PC-3 (cell line): ENCODE results near the gene TMTC2. TPM values are rescaled to one million over a fixed set of nuclear protein-coding genes. Genes with fewer than 3 reads are reported as not detected.

Experiments
- ATAC-seq: fragments of 200-7000 bp; cut with Tn5 transposase; 2 replicates; pipeline ENCODE4 v1.9.1; 2020; ENCODE audit warnings: mild to moderate bottlenecking, moderate library complexity
- BruUV-seq: library from RNA; stranded (reverse); fragments of 400-500 nt; replicated peaks from 2 replicates; lab custom pipeline; 2021; lab: Mats Ljungman, UMichigan
- CTCF ChIA-PET: fragments of 300-600 bp; sonication (Branson Sonifier 250); formaldehyde crosslinking; loops from one replicate; lab custom pipeline; 2022; ENCODE audit warnings: antibody characterized with exemption; lab: Charles Lee
- POLR2A ChIA-PET: fragments of 300-600 bp; sonication (Branson Sonifier 250); formaldehyde crosslinking; loops from one replicate; lab custom pipeline; 2022; ENCODE audit warnings: antibody characterized with exemption; ENCODE audit not compliant: unreplicated experiment; lab: Charles Lee
- DNase-seq: peaks from one replicate; pipeline ENCODE4 v3.0.0-alpha.2; 2015
- H2AFZ ChIP-seq: fragments of 300-600 bp; sonication (generic); 2 replicates; pipeline ENCODE4 v1.6.0; 2016; ENCODE audit warnings: antibody characterized with exemption, low read length
- H3F3A ChIP-seq: fragments of 300-600 bp; sonication (generic); one replicate; pipeline ENCODE4 v1.6.0; 2017; ENCODE audit warnings: antibody characterized with exemption, low read length, control low read depth, mild to moderate bottlenecking; ENCODE audit not compliant: unreplicated experiment
- H3K27ac ChIP-seq: fragments of 300-600 bp; sonication (generic); 2 replicates; pipeline ENCODE4 v1.5.1; 2016; ENCODE audit warnings: mild to moderate bottlenecking, low read length
- H3K27me3 ChIP-seq: fragments of 300-600 bp; sonication (generic); 2 replicates; pipeline ENCODE4 v1.6.1; 2016; ENCODE audit warnings: low read length, mixed read lengths
- H3K36me3 ChIP-seq: fragments of 300-600 bp; sonication (generic); 2 replicates; pipeline ENCODE4 v1.6.1; 2016; ENCODE audit warnings: low read depth, mixed run types, low read length, mixed read lengths
- H3K4me1 ChIP-seq: fragments of 300-600 bp; sonication (generic); 2 replicates; pipeline ENCODE4 v1.5.1; 2016; ENCODE audit warnings: low read length; ENCODE audit not compliant: insufficient read depth
- H3K4me2 ChIP-seq: fragments of 300-600 bp; sonication (generic); 2 replicates; pipeline ENCODE4 v1.6.0; 2016; ENCODE audit warnings: low read length
- H3K4me3 ChIP-seq: fragments of 300-600 bp; sonication (generic); 2 replicates; pipeline ENCODE4 v1.5.1; 2016; ENCODE audit warnings: mild to moderate bottlenecking, low read length, mixed read lengths
- H3K79me2 ChIP-seq: fragments of 300-600 bp; sonication (generic); 2 replicates; pipeline ENCODE4 v1.6.1; 2017; ENCODE audit warnings: low read length, mixed read lengths
- H3K9ac ChIP-seq: fragments of 300-600 bp; sonication (generic); 2 replicates; pipeline ENCODE4 v1.6.0; 2016; ENCODE audit warnings: mild to moderate bottlenecking, low read length
- H3K9me2 ChIP-seq: fragments of 300-600 bp; sonication (generic); replicated peaks from 2 replicates; pipeline ENCODE4 v1.6.1; 2016; ENCODE audit warnings: mixed run types, low read length, mixed read lengths
- H3K9me3 ChIP-seq: fragments of 300-600 bp; sonication (generic); 2 replicates; pipeline ENCODE4 v1.6.1; 2016; ENCODE audit warnings: low read length, mixed read lengths
- H4K20me1 ChIP-seq: fragments of 300-600 bp; sonication (generic); 2 replicates; pipeline ENCODE4 v1.6.1; 2016; ENCODE audit warnings: low read length, mixed read lengths
- EZH2 ChIP-seq: fragments of 300-600 bp; sonication (generic); IDR thresholded peaks from one replicate; pipeline ENCODE4 v1.6.1; 2017; ENCODE audit warnings: antibody characterized with exemption, mild to moderate bottlenecking, low read length; ENCODE audit not compliant: unreplicated experiment
- EZH2phosphoT487 ChIP-seq: fragments of 300-600 bp; sonication (generic); IDR thresholded peaks from 2 replicates; pipeline ENCODE4 v1.6.1; 2018; ENCODE audit warnings: mild to moderate bottlenecking, antibody characterized with exemption, low read length, borderline replicate concordance
- intact Hi-C: fragments of 100-400 bp; cut with micrococcal nuclease; formaldehyde crosslinking; loops from 2 replicates; pipeline ENCODE4 v1.9.0; 2023
- total RNA-seq: library from RNA; depleted of rRNA; stranded (reverse); fragments of >200 nt; gene quantifications from 2 replicates; pipeline ENCODE4 v1.2.3, GENCODE V29; 2014
- TF ChIP-seq, protein P1 (sequence below): fragments of 300-600 bp; sonication (generic); conservative IDR thresholded peaks from 2 replicates; pipeline ENCODE4 v1.5.1; 2017; ENCODE audit warnings: antibody characterized with exemption, low read depth, mild to moderate bottlenecking, low read length

The TMTC2 gene
- total RNA-seq, 1 experiment from 2014 or later = 10.7 TPM

DNA sequence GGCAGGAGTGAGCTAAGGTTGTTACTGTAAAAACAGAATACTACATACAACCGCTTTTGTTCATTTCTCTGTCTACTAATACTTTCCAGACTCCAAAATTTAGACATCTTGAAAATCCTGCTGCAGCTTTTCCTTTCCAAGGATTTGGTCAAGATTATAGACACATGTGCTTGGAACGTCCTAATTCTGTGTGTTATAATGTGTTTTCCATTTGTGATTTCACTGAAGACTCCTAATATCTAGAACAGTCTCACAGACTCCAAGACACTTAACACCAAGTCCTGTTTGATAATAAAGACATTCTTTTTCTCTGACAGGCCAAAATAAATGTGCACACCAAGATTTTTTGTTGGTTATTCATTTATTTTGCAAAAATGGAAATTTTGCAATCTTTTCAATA is 41.8 kb upstream of the TMTC2 start:
- H3K4me1 ChIP-seq = peaks cover 6% of the 10 kb centered on the region
- no peaks in the 10 kb centered on the region for H3K9me2 ChIP-seq
- DNase-seq (no peak), ATAC-seq (no peak)
- H3K4me2 ChIP-seq = no peak overlapping the region
- no peak for TF ChIP-seq EZH2phosphoT487
- no peak for TF ChIP-seq EZH2
- TF ChIP-seq, protein P1, sequence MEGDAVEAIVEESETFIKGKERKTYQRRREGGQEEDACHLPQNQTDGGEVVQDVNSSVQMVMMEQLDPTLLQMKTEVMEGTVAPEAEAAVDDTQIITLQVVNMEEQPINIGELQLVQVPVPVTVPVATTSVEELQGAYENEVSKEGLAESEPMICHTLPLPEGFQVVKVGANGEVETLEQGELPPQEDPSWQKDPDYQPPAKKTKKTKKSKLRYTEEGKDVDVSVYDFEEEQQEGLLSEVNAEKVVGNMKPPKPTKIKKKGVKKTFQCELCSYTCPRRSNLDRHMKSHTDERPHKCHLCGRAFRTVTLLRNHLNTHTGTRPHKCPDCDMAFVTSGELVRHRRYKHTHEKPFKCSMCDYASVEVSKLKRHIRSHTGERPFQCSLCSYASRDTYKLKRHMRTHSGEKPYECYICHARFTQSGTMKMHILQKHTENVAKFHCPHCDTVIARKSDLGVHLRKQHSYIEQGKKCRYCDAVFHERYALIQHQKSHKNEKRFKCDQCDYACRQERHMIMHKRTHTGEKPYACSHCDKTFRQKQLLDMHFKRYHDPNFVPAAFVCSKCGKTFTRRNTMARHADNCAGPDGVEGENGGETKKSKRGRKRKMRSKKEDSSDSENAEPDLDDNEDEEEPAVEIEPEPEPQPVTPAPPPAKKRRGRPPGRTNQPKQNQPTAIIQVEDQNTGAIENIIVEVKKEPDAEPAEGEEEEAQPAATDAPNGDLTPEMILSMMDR = no peak
- BruUV-seq = no TSS peak
- H3F3A ChIP-seq = no peaks in the 10 kb centered on the region
- H3K27me3 ChIP-seq = no peaks in the 10 kb centered on the region
- H3K36me3 ChIP-seq = no peaks in the 10 kb centered on the region
- no peak overlapping the region for H3K9ac ChIP-seq
- no peak overlapping the region for H2AFZ ChIP-seq
- no peaks in the 10 kb centered on the region for H4K20me1 ChIP-seq
- no peaks in the 10 kb centered on the region for H3K9me3 ChIP-seq
- no peak overlapping the region for H3K4me3 ChIP-seq
- ChIA-PET POLR2A (no interaction called here), CTCF (no interaction called here)
- H3K27ac ChIP-seq = no peak overlapping the region
- no peaks in the 10 kb centered on the region for H3K79me2 ChIP-seq
- intact Hi-C loops = no loop called here

DNA sequence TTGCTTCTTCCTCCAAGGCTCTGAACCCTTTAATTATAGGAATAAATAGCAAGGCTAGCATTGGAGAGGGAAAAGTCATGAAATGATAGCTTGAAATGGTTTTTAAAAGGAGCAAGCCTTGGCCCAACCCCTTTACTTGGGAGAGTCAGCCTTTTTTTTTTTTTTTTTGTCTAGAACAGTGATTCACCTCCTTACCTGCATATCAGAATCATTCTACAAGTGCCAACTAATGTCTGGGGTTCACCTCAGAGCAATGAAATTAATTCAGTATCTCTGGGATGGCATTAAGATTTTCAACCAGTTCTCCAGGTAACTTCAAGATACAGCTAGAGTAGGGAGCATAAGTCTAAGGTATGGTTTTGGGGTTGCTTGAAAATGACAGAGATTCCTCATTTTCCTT is 41.3 kb upstream of the TMTC2 start:
- Histone ChIP-seq H3K4me2 (no peak overlapping the region), H3F3A (no peaks in the 10 kb centered on the region), H3K27ac (no peak overlapping the region), H3K4me1 (peaks cover 11% of the 10 kb centered on the region), H3K27me3 (no peaks in the 10 kb centered on the region), H3K9me2 (no peaks in the 10 kb centered on the region), H3K9ac (no peak overlapping the region), H3K9me3 (no peaks in the 10 kb centered on the region), H3K79me2 (no peaks in the 10 kb centered on the region), H4K20me1 (no peaks in the 10 kb centered on the region), H2AFZ (no peak overlapping the region), H3K36me3 (no peaks in the 10 kb centered on the region), H3K4me3 (no peak overlapping the region)
- POLR2A ChIA-PET = no interaction called here
- TF ChIP-seq EZH2 (no peak), EZH2phosphoT487 (no peak)
- TF ChIP-seq, protein P1 = no peak
- ATAC-seq (no peak), DNase-seq (no peak)
- CTCF ChIA-PET = no interaction called here
- BruUV-seq = no TSS peak
- intact Hi-C loops = no loop called here

DNA sequence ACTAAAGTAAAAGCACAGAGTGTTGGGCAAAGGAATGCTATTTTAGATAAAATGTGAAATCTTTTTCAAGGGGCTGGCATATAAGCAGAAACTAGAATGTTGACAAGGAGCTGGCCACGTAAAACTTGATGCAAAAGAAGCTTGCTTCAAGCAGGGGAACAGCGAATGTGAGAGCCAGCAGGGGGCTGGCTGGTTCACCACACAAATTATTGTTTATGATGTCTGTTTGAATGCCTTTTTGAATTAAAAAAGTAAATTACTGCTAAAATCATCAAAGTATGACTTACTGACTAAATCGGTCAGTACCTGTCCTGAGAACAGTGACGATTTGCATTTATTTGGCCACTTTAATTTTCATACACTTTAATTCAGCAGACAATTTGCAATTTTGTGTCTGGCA is 38.9 kb upstream of the TMTC2 start:
- BruUV-seq = no TSS peak
- CTCF ChIA-PET = no interaction called here

More for the DNA sequence above, 38.9 kb upstream of the TMTC2 start:
- H3K36me3 ChIP-seq = no peaks in the 10 kb centered on the region
- no peak overlapping the region for H3K9ac ChIP-seq
- H3K4me2 ChIP-seq = no peak overlapping the region
- ATAC-seq (no peak), DNase-seq (no peak)
- no peaks in the 10 kb centered on the region for H3K9me2 ChIP-seq
- intact Hi-C loops = no loop called here
- H3F3A ChIP-seq = no peaks in the 10 kb centered on the region
- no peaks in the 10 kb centered on the region for H4K20me1 ChIP-seq
- no peak for TF ChIP-seq EZH2
- TF ChIP-seq, protein P1 = peak; percentile 22; the same call in 1 of the 2 replicates
- no peak for TF ChIP-seq EZH2phosphoT487
- H2AFZ ChIP-seq = no peak overlapping the region
- no peaks in the 10 kb centered on the region for H3K79me2 ChIP-seq
- H3K9me3 ChIP-seq = no peaks in the 10 kb centered on the region
- peaks cover 27% of the 10 kb centered on the region for H3K4me1 ChIP-seq
- H3K27me3 ChIP-seq = no peaks in the 10 kb centered on the region
- H3K4me3 ChIP-seq = no peak overlapping the region
- H3K27ac ChIP-seq = no peak overlapping the region
- POLR2A ChIA-PET = no interaction called here
